ENCODE results near the gene C4orf36.
"Not testable (repeated sequence)": the region's sequence is repeated elsewhere in the genome, so short reads cannot be mapped to it uniquely, and the experiment has no call there.

The C4orf36 gene

GRCh38 chr4:86916392-86916791, 24.2 kb upstream of the C4orf36 start:
- no peak for DNase-seq

GRCh38 chr4:86910820-86911684, 18.8 kb upstream of the C4orf36 start:
- no peak for DNase-seq

- DNase-seq, result no peak
Observed at GRCh38 chr4:86910369-86910768, 18.1 kb upstream of the C4orf36 start.

GRCh38 chr4:86909546-86910295, 17.5 kb upstream of the C4orf36 start:
- DNase-seq, result no peak

- DNase-seq, result no peak
Observed at GRCh38 chr4:86908251-86908657, 16.0 kb upstream of the C4orf36 start.

GRCh38 chr4:86901864-86902263, 9.6 kb upstream of the C4orf36 start:
- DNase-seq, result no peak

GRCh38 chr4:86898562-86898961, 6.3 kb upstream of the C4orf36 start:
- DNase-seq, result no peak

- DNase-seq, result no peak
Observed at GRCh38 chr4:86896596-86896995, 4.4 kb upstream of the C4orf36 start.

- DNase-seq, result no peak
Observed at GRCh38 chr4:86895692-86896488, 3.7 kb upstream of the C4orf36 start.

- no peak for DNase-seq
Observed at GRCh38 chr4:86894455-86894854, 2.2 kb upstream of the C4orf36 start.

- no peak for DNase-seq
Observed at GRCh38 chr4:86893136-86893535, 914 bp upstream of the C4orf36 start.

- DNase-seq, result no peak
Observed at GRCh38 chr4:86892636-86892960, 376 bp upstream of the C4orf36 start.

- DNase-seq, result no peak
Observed at GRCh38 chr4:86890790-86891189, 1.4 kb downstream of the C4orf36 start.

- DNase-seq, result no peak
Observed at GRCh38 chr4:86879641-86880040, 12.6 kb downstream of the C4orf36 start.

- no peak for DNase-seq
Observed at GRCh38 chr4:86878640-86879039, 13.6 kb downstream of the C4orf36 start.

GRCh38 chr4:86876894-86877685, 15.1 kb downstream of the C4orf36 start:
- DNase-seq, result no peak

GRCh38 chr4:86875436-86875835, 16.8 kb downstream of the C4orf36 start:
- not testable (repeated sequence) for DNase-seq

GRCh38 chr4:86872135-86872534, 20.1 kb downstream of the C4orf36 start:
- DNase-seq, result no peak

- no peak for DNase-seq
Observed at GRCh38 chr4:86870442-86871069, 21.7 kb downstream of the C4orf36 start.

- no peak for DNase-seq
Observed at GRCh38 chr4:86857341-86858052, 34.7 kb downstream of the C4orf36 start.

- DNase-seq, result no peak
Observed at GRCh38 chr4:86856896-86857295, 35.3 kb downstream of the C4orf36 start.

Measured in activated CD8-positive, alpha-beta memory T cell treated with anti-CD3 and anti-CD28 coated beads, Interleukin-2, amount 50 U/mL, for 48 hours (primary cell).